RPMI8226 (cell line): Measurements from ENCODE around the gene RGS9.
"Not testable (repeated sequence)": the region's sequence is repeated elsewhere in the genome, so short reads cannot be mapped to it uniquely, and the experiment has no call there.

Experiments
- DNase-seq: peaks from one replicate; pipeline ENCODE4 v3.0.0-alpha.2; 2015

RGS9 gene

DNA sequence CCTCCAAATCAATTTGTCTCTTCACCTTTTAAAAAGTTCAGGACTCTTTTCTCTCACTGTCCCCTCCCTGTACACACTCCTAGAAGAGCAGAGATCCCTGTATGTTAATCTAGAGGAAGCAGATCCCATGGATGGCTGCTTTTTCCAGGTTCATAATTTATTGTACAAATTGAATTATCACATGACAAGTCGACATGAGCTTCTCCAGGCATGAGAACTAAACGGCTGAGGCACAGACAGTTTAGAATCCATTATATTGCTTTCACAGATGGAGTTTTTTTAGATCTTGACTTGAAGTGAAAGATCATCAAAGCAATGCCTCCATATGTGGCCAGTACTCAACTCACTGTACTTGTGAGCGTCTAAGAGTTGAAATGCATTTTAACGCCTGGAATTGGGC lies 47.9 kb downstream of the RGS9 start:
- no peak for DNase-seq

DNA sequence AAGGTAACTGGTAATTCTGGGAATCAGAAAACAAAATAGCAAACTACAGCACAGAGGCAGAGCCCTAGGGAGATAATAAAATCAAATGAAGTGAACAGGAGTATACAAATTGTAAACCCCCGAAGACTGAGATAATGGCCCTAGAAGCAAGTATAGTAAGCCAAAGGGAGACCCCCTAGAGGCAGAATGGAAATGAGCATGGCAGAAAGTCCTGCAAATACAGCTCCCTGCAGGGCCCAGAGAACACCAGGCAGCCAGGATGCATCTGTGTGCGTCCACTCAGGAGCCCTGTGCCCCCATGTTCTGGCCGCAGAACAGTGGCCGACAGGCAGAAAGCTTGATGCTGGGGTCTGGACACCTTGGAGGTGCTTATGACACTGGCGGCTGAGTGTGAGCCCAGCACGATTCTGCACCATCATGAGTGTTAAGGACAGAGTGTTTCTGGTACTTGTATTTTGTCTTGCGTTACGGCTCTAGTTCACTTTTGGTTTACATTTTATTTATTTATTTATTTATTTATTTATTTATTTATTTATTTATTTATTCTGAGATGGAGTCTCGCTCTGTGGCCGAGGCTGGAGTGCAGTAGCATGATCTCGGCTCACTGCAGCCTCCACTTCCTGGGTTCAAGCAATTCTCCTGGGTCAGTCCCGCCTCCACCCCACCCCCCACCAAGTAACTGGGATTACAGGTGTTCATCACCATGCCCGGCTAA lies 48.7 kb downstream of the RGS9 start:
- DNase-seq = no peak

DNA sequence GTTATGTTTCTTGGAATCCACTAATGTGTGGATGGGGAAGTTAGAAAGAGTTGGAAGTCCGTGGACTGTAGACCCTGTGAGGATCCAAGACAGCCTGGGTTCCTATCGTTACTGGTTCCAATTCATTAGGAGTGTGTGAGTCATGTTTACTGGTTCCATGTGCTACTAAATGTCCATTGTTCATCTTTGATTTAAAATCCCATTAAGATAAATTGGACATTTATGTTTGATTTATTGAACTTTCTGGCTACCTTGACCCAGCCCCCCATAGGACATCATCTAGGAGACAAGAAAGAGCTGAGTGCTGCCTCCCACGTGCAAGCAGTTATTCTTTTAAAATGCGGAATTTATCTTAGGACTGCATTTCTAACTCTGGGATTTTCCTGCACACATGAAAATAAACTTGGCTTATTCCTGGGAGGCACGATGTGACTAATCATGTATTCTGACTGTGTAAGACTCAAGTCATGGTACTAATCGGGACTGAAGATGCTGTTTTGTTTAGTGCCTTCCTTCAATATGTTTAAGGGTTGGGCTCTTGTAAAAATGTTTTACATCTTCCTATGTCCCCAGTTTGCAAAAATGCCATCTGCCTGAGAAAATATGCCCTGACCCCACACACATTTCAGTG lies 53.4 kb downstream of the RGS9 start:
- DNase-seq = no peak

DNA sequence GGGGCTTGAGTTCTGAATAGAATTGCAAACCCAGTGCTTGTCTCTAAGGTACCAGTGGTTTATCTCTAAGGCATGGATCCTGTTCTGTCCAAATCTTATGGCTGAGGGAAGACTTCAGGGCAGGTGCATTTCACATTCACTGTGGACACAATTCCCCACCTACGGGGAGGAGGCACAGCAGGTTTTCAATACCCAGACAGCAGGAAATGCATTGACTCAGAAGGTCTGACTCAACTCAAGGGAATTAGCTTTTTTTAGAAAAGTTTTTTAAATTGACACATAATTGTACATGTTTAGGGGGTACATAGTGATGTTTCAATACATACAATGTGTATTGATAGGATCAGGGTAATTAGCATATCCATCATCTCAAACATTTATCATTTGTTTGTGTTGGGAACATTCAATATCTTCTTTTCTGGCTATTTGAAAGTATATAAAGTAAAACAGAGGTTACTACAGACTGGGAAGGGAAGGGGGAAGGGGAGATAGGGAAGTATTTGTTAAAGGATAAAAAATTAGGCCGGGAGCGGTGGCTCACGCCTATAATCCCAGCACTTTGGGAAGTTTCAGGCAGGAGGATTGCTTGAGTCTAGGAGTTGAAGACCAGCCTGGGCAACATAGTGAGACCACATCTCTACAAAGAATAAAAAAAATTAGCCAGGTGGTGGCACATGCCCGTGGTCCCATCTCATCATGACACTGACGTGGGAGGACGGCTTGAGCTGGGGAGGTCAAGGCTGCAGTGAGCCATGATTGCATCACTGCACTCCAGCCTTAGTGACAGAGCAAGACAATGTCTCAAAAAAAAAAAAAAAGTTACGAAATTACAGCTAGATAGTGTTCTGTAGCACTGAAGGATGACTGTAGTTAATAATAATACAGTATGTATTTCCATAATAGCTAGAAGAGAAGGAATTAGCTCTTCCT lies 54.9 kb downstream of the RGS9 start:
- DNase-seq = no peak

DNA sequence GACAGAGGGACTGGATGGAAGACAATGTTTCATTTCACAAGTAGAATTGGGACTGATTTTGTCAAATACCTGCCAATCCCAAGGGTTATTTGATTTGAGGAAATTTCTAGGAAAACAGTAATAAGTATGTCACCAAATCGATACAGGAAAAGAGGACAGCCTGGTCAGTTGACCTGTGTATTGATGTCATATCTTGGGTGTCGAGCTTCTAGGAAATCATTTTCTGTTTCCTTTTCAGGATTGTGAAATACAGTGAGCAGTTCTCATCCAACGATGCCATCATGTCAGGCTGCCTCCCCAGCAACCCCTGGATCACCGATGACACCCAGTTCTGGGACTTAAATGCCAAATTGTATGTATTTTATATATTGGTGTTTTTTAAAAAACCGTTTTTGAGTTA lies 56.1 kb downstream of the RGS9 start:
- DNase-seq = no peak

DNA sequence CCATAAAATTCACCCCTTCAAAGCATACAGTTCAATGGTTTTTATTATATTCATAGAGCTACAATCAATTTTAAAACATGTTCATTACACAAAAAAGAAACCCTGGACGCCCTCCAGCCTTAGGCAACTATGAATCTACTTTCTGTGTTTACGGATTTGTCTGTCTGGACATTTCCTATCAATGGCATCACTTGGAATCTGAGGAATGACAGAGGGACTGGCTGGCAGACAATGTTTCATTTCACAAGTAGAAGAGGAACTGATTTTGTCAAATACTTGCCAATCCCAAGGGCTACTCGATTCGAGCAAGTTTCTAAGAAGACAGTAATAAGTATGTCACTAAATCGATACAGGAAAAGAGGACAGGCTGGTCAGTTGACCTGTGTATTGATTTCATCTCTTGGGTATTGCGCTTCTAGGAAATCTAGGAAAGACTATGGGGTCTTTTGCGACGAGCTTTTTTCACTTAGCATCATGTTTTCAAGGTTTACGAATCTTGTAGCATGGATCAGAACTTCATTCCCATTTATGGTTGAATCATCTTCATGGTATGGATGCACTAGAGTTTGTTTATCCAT lies 56.6 kb downstream of the RGS9 start:
- DNase-seq = no peak

DNA sequence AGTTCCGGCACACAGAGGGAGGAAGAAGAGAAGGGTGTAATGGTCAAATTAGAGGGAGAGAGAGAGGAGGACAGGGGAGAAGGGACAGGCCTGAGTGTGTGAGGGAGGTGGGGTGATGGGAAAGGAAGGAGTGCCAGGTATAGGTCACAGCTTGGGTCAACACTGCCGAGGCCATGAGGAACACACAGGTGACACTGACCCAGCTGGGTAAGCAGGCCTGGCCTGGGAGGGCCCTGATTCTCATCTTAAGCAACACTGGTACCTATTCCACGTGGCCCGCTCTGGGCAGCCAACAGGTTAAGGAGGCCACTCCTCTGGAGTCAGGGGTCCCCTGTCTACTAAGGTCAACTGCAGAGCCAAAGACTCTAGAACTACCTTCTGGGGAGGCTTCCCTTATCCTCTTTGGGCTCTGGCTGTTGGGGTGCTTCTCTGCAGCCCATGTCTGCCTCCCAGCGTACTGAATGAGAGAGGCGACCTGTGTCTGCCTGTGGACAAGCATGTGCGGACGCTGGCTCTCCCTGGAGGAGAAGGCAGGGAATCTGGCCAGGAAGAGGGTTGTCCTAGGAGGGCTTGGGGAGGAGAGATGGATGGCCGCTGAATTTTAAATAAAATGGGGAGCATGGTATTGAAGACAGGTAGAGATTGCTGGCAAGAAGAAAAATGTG lies 57.6 kb downstream of the RGS9 start:
- no peak for DNase-seq

DNA sequence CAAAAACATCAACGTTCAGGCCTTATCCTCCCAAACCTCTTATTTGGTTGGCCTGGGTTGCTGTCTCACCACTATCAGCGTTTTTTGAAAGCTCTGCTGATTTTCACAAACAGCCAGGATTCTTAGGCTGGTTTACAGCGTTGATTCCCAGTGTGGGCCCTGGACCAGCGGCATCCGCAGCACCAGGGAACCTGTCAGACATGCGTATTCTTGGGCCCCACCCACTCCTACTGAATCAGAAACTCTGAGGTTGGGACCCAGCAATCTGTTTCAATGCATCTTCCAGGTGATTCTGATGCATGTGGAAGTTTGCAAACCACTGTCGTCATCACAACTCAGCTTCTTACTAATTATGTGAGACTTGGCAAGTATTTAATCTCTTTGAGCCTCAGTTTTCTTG lies 58.5 kb downstream of the RGS9 start:
- DNase-seq = no peak

DNA sequence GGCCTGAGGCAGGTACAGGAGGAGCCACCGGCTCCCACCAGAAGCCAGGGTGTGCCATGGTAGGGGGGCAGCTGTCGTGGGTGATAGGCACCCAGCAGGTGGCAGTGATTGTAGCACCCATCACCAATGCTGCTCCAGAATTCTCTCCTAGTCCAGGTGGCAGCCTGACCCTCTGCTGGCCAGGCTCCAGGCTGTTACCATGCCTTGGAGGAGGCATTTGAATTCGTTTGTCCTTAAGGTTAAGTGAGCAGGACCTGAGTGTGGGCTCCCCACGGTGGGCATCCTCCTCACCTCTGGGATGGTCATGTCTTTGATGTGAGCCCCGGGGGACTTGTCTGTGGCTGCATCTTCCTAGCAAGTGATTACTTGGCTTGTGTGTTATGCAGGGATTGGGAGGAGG lies 59.4 kb downstream of the RGS9 start:
- DNase-seq = no peak

DNA sequence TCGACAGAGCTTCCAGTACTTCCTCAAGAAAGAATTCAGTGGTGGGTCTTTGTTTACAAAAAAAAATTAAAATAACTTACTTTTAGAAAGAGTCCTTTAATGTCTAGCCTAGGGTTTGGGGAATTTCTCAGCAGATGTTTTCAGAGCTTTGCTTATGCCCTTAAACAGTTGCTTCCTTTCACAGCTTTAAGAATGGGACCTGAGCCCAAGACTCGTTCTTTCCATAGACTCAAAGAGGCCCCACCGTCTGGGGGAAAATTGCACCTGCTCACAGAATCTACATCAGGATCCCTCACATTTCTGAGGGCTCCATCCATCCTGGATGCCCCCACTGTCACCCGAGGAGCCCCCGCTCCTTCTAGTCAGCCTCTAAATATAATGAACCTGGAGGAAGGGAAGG lies 60.0 kb downstream of the RGS9 start:
- no peak for DNase-seq

DNA sequence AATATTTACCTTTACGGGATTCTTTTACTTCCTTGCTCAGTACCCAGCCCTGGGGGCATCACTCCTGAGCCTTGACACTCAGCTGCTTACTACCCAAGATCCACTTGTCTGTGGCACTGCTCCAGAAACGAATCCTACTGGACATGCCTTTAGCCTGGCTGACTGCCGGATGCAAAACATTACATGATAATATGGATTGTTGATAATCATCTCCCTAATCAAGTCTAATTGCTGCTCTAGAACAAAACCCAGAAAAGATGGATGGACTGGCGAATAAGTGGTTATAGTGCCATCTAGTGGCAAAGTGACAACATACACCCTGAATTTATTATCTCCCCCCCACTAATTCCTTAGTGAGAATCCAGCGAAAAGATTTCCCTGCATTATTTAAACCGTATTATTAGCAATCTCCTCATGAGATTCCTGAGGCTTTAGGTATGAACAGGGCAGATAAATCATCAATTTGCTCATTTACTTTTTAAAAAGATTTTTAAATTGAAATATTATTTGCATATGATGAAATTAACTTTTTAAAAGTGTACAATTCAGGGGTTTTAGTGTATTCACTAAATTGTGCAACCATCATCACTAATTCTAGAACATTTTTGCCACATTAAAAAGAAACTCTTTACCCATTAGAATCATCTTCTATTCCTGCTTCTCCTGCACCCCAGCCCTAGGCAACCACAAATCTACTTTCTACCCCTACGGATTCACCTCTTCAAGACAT lies 61.6 kb downstream of the RGS9 start:
- DNase-seq = peak; percentile 63

DNA sequence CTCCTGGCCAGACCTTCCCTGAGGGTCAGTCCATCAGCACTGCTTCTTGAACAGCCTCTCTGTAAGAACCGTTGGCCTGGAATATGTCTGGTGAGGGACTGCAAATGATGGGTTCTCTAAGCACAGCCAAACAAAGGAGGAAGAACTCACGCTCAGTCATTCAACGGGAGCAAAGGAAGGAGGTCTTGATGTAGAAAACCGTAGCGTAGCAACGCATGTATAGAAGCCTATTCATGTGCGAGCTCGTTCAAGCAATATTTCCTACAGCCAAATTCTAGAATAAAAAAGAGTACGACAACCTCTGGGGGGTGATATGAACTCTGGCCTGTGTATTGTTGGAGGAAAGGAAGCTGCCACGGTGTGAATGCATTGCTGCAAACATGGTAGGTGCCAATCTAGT lies 64.2 kb downstream of the RGS9 start:
- DNase-seq = no peak

DNA sequence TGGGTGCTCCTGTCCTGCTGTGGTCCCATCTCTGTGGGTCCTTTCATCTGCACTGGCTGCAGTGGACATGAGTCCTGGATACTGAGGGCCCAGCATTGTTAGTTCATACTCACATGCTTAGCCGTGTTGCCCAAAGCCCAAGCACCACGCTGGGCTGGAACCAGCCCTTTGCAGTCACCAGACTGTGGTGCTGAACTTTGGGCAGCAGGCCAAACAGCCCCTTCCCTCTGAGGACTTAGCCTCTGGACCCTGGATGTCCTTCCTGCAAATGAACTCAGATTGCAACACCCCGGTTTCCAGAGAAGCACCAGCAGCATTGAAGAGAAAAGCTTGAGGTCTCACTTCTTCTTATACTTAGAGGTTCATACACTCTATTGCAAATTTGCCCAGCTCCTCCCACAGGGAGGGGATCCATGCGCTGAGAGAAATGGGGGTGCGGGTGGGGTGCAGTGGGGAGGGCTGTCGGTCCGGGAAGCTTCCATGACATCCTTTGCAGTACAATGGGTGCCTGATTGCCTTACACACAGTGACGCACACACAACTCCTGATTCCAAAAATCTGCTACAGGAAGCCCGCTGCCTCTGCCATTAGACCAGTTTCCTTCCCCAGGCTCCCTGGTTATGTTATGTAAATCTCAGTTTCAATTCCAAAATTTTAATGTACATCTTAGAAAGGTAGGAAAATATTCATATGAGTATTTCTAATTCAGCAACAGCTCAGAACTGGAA lies 65.8 kb downstream of the RGS9 start:
- no peak for DNase-seq

DNA sequence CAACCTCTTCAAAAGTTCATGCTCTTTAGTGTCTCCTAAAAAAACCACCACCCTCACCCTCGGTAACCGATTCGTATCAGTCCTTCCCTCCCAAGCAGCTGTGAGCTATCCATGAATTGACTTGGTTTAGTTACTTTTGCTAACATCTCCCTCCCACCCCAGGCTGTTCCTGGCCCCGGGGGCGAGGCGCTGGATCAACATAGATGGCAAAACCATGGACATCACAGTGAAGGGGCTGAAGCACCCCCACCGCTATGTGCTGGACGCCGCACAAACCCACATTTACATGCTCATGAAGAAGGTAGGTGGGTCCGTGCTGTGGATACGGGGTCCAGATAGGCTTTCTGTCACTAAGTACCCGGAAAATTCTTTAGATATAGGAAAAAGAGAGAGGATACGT lies 66.8 kb downstream of the RGS9 start:
- DNase-seq = no peak

DNA sequence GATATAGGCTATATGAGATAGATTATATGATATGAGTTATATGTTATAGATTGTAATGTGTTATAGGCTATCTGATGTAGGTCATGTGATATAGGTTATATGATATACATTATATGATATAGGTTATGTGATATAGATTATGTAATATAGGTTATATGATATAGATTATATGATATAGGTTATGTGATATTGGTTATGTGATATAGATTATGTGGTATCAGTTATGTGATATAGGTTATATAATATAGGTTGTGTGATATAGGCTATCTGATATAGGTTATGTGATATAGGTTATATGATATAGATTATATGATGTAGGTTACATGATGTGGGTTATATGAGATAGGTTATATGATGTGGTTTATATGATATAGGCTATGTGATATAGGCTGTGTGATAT lies 68.5 kb downstream of the RGS9 start:
- no peak for DNase-seq

DNA sequence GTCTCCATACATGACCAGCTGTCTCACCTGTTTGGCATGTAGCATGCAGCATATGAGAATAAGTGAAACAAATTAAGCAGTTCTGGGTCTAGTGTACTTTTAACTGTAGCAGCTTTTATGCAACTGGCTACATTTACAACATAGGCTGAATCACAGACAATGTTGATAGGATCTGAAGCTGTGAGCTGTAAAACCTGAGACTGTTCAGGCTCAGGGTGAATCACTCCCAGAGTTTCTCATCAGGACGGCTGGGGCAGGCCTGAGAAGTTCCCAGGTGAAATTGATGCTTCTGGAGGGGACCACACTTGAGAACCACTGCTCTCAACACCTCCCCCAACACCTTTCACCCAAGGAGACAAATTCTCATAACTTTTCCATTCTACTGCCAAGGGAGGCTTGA lies 70.3 kb downstream of the RGS9 start:
- not testable (repeated sequence) for DNase-seq

DNA sequence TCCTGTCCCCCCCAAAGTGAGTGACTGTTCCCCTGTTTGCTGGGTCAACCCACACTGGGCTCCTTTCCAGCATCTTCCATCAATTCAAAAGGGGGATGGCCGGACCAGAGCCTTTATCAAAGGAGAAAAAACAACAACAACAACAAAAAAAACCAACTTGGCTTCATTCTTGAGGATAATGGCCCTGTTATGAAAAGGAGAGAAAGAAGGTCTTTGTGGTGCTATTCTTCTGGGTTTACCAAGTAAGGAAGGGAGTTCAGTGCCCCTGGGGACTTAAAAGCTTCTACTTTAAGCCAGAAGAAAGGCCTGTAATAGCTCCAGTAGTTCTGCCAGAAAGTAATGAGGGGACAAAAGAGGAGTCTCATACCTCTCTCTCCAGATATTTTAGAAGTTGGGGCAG lies 71.5 kb downstream of the RGS9 start:
- no peak for DNase-seq

DNA sequence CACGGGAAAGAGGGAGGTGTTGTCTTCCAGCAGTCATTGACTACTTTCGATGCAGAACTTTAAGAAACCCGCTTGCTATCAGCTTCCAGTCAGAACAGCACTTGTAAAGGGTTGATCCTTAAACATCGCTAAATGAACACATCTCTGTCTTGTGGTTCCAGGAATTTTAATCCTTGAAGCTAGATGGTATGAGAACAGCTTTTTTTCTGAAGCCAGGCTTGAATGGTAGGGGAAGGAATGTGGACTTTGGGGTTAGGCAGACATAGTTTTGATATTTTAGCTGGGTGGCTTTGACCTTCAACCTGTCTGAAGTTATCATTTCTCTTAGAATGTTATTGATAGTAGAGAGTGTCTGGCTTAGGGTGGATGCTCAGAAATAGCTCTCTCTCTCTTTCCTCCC lies 81.1 kb downstream of the RGS9 start:
- DNase-seq = no peak

DNA sequence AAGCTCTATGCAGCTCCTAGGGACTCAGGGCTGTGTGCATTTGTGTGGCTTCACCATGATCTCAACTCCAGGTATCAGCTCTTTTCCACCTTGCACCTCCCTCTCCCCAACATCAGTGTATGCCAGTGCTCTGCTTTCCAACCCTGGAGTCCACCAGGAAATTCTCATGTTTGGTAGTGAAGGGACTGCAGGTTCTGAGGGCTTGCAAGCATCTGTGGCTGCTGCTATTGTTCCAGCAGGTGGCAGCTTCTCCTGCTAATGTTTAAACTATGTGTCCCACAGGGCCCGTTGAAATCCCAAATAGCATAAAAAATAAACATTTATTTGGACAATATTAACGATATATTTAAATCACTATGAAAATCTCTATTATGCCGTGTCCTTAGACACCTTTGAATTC lies 82.0 kb downstream of the RGS9 start:
- DNase-seq = no peak

DNA sequence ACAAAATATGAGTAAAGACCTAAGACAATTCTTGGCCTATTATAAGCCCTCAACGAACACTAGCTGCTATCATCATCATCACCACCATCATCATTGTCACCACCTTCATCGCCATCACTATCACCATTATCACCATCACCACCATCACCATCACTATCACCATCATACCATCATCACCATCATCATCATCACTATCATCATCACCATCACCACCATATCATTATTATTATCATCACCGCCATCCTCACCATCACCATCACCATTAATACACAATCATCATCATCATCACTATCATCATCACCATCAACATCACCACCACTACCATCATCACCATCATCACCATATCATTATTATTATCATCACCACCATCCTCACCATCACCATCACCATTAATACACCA lies 82.5 kb downstream of the RGS9 start:
- no peak for DNase-seq

DNA sequence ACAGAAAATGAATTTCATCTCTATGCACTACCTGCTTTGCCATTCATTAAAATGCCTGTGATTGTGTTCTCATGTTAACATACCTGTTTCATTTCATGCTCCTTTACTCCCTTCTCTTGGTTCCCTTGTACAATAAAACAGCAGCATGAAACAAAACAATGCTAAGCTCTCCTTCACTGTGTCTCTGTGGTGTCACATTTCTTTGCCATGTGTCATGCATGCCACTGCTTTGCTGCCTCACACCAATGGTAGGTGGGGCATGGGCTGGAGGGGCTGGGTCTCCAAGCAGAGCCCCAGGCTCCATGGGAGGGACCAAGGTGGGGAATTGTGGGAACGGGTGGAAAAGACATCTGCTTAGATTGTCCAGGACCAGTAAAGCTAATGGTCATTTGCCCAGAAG lies 83.6 kb downstream of the RGS9 start:
- no peak for DNase-seq
